Esophagus muscularis mucosa (tissue), 3 donors: Measurements from ENCODE around the gene IFIH1.

Experiments used
- CTCF ChIP-seq, 3 experiments: fragments of 200-600 bp in 2 of 3; fragments of 450-650 bp in 1 of 3; sonication (generic) in 2 of 3; IDR thresholded peaks; one replicate each; pipeline ENCODE4 v1.5.1; 2017 to 2019; ENCODE audit warnings: antibody characterized with exemption in 3 of 3, mild to moderate bottlenecking in 2 of 3, moderate library complexity in 1 of 3
- POLR2A ChIP-seq: fragments of 450-650 bp; IDR thresholded peaks from one replicate; pipeline ENCODE4 v1.6.1; 2017; ENCODE audit warnings: antibody characterized with exemption, moderate library complexity, mild to moderate bottlenecking, low read depth

- TF ChIP-seq CTCF (IDR thresholded peaks at IDR 0.05) (no peak), POLR2A (no peak)
Observed at GRCh38 chr2:162245061-162245460, 73.4 kb downstream of the IFIH1 start.
